Activated CD4-positive, alpha-beta T cell treated with anti-CD3 and anti-CD28 coated beads for 36 hours (primary cell): Measurements from ENCODE around the gene MCEMP1. TPM values are rescaled to one million over a fixed set of nuclear protein-coding genes. Genes with fewer than 3 reads are reported as not detected.

Source experiments
- ATAC-seq: fragments of 200-7000 bp; cut with Tn5 transposase; one replicate; pipeline ENCODE4 v1.10.0; 2021; ENCODE audit warnings: mild to moderate bottlenecking, moderate library complexity
- CTCF ChIA-PET: fragments of 350-600 bp; sonication (Branson Sonifier 250); formaldehyde crosslinking; loops from one replicate; lab custom pipeline; 2021; ENCODE audit warnings: antibody characterized with exemption; lab: Charles Lee
- POLR2A ChIA-PET: fragments of 350-600 bp; sonication (Branson Sonifier 250); formaldehyde crosslinking; loops from one replicate; lab custom pipeline; 2021; ENCODE audit warnings: antibody characterized with exemption, inconsistent platforms; lab: Charles Lee
- DNase-seq: peaks from one replicate; pipeline ENCODE4 v3.0.0-alpha.2; 2020
- H3K27ac Mint-ChIP-seq: one replicate; pipeline ENCODE4 v1.8.0; 2021; ENCODE audit warnings: mixed read lengths
- H3K27me3 Mint-ChIP-seq: one replicate; pipeline ENCODE4 v1.8.0; 2021; ENCODE audit warnings: mixed read lengths
- H3K36me3 Mint-ChIP-seq: one replicate; pipeline ENCODE4 v1.8.0; 2021; ENCODE audit warnings: low read depth, mixed read lengths
- H3K4me1 Mint-ChIP-seq: one replicate; pipeline ENCODE4 v1.8.0; 2021; ENCODE audit warnings: mixed read lengths
- H3K4me3 Mint-ChIP-seq: one replicate; pipeline ENCODE4 v1.8.0; 2021; ENCODE audit warnings: mild to moderate bottlenecking, moderate library complexity, mixed read lengths
- H3K9me3 Mint-ChIP-seq: one replicate; pipeline ENCODE4 v1.8.0; 2021; ENCODE audit warnings: low read depth, mixed read lengths
- intact Hi-C, 2 experiments: fragments of 100-400 bp; cut with DNase I in 1 of 2; cut with micrococcal nuclease in 1 of 2; formaldehyde crosslinking; loops; one replicate each; pipeline versions ENCODE4 v1.14.2 to v1.15.1; 2022 to 2024; cut with DNase I, micrococcal nuclease
- total RNA-seq, 2 experiments: library from RNA; stranded (reverse); gene quantifications; one replicate each; pipeline ENCODE4 v1.2.3, GENCODE V29; 2021

MCEMP1 gene
- total RNA-seq, 2 experiments from 2014 or later, result not detected

DNA sequence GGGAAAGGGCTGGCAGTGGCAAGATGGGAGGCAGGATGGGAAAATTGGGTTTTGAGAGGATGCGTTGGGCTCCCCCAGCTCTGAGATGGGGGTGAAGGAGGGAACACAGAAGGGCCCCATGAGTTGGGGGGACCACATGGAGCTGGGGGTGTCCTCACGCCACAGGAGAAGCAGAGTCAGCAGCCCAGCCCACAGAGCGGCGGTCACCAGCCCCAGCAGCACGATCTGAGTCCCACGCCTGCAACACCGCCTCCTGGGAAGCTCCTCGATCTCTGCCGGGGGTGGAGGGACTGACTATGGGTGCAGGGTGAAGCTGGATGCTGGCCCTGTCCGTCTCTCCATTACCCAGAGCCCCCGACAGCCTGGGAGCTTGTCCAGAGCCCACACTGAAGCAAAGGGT lies 21.7 kb downstream of the MCEMP1 start:
- peaks cover 13% of the 10 kb centered on the region for H3K27me3 Mint-ChIP-seq
- no peak for ATAC-seq
- POLR2A ChIA-PET, result no interaction called here
- peaks cover 18% of the 10 kb centered on the region for H3K4me1 Mint-ChIP-seq
- CTCF ChIA-PET, result interaction anchor here (0.6 to 2.6 kb wide), 9 partner anchors 10 to 694 kb away, joined by 3 to 9 read pairs (median 3); partner anchors contain the start of gene TRAPPC5
- intact Hi-C loops, result loop anchor here in 1 of 2 experiments (2.0 kb wide), 2 partner anchors 52 to 74 kb away; no protein-coding TSS in a partner anchor
- no peaks in the 10 kb centered on the region for H3K36me3 Mint-ChIP-seq
- H3K9me3 Mint-ChIP-seq, result no peaks in the 10 kb centered on the region
- H3K4me3 Mint-ChIP-seq, result peak overlapping the region; percentile 46
- no peak overlapping the region for H3K27ac Mint-ChIP-seq
- DNase-seq, result no peak

DNA sequence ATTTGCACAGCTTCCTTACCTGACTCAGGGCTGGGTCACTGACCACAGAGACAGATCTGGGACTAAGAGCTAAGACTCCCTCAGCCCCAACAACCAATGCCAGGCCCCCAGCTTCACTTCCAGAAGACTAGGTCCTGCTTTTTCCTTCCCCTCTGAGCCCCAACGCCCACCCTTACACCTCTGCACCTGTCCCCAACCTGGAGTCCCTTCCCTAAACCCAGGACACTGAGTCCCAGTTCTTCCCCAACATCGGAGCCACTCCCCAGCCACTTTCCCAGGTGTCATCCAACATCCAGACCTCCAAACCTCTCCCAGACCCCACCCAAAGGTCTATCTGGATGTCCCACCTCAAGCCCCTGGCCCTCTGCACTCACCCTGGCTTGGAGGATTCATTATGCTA lies 22.1 kb downstream of the MCEMP1 start:
- H3K4me1 Mint-ChIP-seq, result peaks cover 22% of the 10 kb centered on the region
- H3K4me3 Mint-ChIP-seq, result peak overlapping the region; percentile 46
- ATAC-seq, result no peak
- intact Hi-C loops, result loop anchor here in 1 of 2 experiments (2.0 kb wide), 2 partner anchors 52 to 74 kb away; no protein-coding TSS in a partner anchor
- ChIA-PET POLR2A (no interaction called here), CTCF (interaction anchor here (0.6 to 2.6 kb wide), 6 partner anchors 10 to 694 kb away, joined by 3 to 9 read pairs (median 4); partner anchors contain the start of gene TRAPPC5)
- no peaks in the 10 kb centered on the region for H3K36me3 Mint-ChIP-seq
- H3K9me3 Mint-ChIP-seq, result no peaks in the 10 kb centered on the region
- H3K27me3 Mint-ChIP-seq, result peaks cover 13% of the 10 kb centered on the region
- H3K27ac Mint-ChIP-seq, result peak overlapping the region; percentile 39
- no peak for DNase-seq

DNA sequence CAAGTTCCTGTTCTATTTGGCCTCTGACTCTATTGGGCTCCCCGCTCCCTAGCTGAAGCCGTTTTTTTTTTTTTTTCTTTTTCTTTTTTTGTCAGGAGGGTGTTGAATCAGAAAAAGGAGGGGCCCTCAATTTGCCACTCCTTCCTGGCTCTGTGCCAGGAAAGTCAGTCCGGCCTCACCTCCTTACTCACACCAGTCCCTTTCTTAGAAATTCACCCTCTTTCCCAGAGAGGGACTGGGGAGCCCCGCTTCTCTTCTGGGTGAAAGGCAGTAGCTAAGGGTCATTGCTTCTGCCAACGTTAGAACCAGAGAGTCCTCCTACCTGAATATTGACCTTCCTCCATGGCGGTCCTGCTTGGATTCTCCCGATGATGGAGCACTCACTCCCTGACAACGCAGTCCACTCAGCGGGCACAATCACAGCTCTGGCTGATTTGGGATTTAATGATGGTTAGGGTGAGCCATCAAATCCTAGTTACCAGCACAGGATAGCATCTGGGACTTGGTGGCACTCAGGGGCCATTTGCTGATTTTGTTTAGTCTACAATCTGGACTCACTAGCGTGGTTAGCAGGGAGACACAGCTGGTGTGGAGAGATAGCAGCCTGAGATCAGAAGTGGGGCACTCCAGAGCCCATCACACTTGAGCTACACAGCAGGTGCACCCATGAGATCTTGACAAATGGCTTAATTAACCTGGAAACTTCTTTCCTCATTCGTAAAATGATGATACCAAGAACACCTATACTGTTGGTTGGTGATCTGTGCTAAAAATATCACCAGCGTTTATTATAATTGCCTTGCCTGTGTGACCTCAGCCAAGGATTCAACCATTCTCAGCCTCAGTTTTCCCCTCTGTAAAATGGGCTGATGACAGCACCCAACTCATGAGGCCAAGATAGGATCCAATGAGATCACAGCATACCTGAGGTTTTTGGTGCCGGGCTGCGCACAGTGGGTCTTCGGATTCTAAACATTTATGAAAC lies 22.8 kb downstream of the MCEMP1 start:
- CTCF ChIA-PET, result interaction anchor here (0.6 to 1.5 kb wide), 4 partner anchors 19 to 132 kb away, joined by 3 to 4 read pairs (median 4); partner anchors contain the start of gene TRAPPC5
- peaks cover 13% of the 10 kb centered on the region for H3K27me3 Mint-ChIP-seq
- peaks cover 23% of the 10 kb centered on the region for H3K4me1 Mint-ChIP-seq
- peak overlapping the region; percentile 39 for H3K27ac Mint-ChIP-seq
- H3K36me3 Mint-ChIP-seq, result no peaks in the 10 kb centered on the region
- ATAC-seq, result peak; percentile 78
- POLR2A ChIA-PET, result no interaction called here
- peak; percentile 80 for DNase-seq
- no peaks in the 10 kb centered on the region for H3K9me3 Mint-ChIP-seq
- H3K4me3 Mint-ChIP-seq, result peak overlapping the region; percentile 46
- intact Hi-C loops, result loop anchor here (2.0 to 5.0 kb wide), 3 partner anchors 38 to 73 kb away; no protein-coding TSS in a partner anchor

DNA sequence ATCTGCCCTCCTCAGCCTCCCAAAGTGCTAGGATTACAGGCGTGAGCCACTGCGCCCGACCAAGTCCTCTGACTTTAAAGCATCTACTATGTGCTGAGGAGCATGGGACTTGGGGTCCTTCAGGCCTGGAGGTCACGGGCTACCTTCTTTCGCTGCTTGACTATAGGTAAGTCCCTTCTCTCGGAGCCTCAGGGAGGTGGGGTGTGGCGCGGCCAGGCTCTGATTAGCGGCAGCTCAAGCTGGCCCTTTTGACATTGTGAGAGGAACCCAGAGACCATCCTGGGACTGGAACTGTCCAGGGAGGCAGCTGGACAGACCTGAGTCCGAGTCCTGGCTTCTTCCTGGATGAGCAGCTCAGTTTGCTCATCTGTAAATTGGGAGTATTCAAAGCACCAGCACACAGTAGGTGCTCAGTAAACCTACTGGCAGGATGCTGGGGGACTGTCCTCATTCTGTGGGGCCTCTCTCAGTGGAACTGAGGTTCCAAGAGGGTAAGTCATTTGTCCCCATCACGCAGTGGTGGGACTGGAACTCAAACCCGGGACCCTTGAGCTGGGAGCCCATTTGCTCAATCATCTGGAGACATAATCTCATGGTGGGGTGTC lies 24.3 kb downstream of the MCEMP1 start:
- Mint-ChIP-seq H3K27me3 (peaks cover 11% of the 10 kb centered on the region), H3K4me1 (peaks cover 37% of the 10 kb centered on the region), H3K4me3 (no peak overlapping the region), H3K9me3 (no peaks in the 10 kb centered on the region), H3K36me3 (no peaks in the 10 kb centered on the region), H3K27ac (no peak overlapping the region)
- intact Hi-C loops, result loop anchor here in 1 of 2 experiments (5.0 kb wide), 1 partner anchor 36 kb away; no protein-coding TSS in a partner anchor
- POLR2A ChIA-PET, result no interaction called here
- ATAC-seq (no peak), DNase-seq (no peak)
- CTCF ChIA-PET, result interaction anchor here (0.6 to 1.5 kb wide), 3 partner anchors 133 to 281 kb away, joined by 3 to 4 read pairs (median 3); partner anchors contain the start of gene TIMM44

DNA sequence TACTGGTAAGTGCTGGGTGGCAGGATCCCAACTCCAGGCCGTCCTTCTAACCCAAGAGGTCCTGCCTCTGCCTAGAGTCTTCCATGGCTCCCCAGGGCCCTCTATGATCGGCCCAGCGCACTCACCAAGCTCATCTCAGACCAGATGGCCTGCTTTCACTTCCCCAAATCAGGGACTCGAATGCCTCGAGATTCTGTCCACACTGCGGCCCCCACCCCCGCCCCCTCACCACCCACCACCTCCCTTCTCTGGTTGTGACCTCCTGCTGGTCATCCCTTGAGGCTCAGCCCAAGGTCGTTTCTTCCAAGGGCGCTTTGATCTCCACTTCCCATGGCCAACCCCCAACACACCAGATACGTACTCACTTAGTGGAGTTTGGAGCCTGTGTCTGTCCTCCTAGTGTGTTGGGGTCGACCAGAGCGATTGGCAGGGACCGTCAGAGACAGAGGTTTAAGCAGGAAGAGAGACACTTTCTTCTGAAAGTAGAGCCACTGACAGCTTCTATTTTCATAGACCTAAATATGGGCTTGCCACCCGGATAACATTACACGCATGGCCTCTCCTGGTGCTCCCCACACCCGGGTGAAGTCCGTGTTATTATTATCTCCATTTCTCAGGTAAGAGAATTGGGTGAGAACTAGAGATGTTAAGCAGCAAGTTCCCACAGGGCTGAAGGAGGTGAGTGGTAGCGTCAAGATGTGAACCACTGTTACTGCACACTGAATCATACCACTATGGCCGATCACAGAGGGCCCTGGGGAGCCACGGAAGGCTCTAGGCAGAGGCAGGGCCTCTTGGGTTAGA lies 25.0 kb downstream of the MCEMP1 start, which contains the start of gene FCER2:
TSS of gene FCER2 (minus strand) at position 478 of the 804 bp plus-strand sequence. CDS start 2,371 bp downstream, outside the sequence.
- ChIA-PET CTCF (interaction anchor here (0.6 kb wide), 2 partner anchors 242 to 281 kb away, joined by 3 read pairs; partner anchors contain the start of gene TIMM44), POLR2A (no interaction called here)
- no peaks in the 10 kb centered on the region for H3K36me3 Mint-ChIP-seq
- intact Hi-C loops, result loop anchor here in 1 of 2 experiments (5.0 kb wide), 1 partner anchor 35 kb away; no protein-coding TSS in a partner anchor
- no peak for ATAC-seq
- peaks cover 44% of the 10 kb centered on the region for H3K4me1 Mint-ChIP-seq
- H3K27ac Mint-ChIP-seq, result peak within 1 kb of the TSS; percentile 38
- H3K9me3 Mint-ChIP-seq, result no peaks in the 10 kb centered on the region
- peaks cover 8% of the 10 kb centered on the region for H3K27me3 Mint-ChIP-seq
- DNase-seq, result no peak
- no peak within 1 kb of the TSS for H3K4me3 Mint-ChIP-seq

DNA sequence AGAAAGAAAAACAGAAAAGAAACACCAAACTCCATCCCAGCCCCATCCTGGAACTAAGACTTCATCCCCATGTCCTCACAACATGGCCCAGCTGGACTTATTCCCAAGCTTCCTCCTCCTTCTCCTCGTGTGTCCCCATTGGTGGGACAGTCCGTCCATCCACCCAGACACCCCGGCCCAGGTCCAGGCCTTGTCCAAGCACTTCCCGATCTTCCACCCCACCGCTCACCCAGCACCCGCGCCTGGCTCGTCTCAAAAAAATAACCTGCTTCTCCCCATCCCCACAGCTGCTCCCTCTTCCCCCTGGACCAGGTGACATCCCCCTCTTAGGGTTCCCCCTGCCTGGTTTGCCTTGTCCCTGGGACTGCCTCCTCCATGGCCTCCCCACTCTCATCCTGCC lies 26.4 kb downstream of the MCEMP1 start:
- no peaks in the 10 kb centered on the region for H3K36me3 Mint-ChIP-seq
- H3K27ac Mint-ChIP-seq, result no peak overlapping the region
- H3K9me3 Mint-ChIP-seq, result no peaks in the 10 kb centered on the region
- DNase-seq (no peak), ATAC-seq (no peak)
- POLR2A ChIA-PET, result no interaction called here
- no peak overlapping the region for H3K4me3 Mint-ChIP-seq
- H3K27me3 Mint-ChIP-seq, result peaks cover 5% of the 10 kb centered on the region
- intact Hi-C loops, result loop anchor here in 1 of 2 experiments (5.0 kb wide), 1 partner anchor 34 kb away; no protein-coding TSS in a partner anchor
- peaks cover 50% of the 10 kb centered on the region for H3K4me1 Mint-ChIP-seq
- CTCF ChIA-PET, result no interaction called here

DNA sequence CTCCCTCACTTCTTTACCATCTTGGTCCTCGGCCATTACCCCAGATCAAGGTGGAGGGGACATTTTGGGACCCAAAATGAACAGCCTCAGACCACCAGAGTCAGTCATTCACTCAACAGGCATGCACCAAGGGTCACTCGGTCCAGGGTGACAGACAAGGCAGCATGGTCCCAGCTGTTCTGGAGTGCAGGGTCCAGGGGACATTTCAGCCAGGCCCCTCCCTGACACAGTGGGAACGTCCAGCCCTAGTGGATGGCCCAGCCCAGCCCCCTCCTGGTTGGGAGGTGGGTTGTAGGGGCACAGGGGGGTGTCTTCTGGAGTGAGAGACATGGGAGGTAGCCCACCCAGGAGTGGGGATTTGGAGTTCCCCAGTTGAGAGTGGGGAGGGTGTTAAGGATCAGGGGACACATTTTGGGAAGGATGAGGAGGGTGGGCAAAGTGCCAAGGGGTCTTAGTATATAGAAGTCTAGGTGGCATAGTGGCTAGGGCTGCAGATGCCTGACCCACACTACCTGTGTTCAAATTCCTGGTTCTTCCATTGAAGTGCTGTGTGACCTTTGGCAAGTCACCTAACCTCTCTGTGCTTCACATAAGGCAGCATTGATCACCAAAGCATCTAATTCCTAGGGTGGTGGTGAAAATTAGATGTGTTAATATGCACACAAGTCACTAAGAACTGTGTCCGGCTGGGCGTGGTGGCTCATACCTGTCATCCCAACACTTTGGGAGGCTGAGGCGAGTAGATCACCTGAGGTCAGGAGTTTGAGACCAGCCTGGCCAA lies 27.6 kb downstream of the MCEMP1 start:
- Mint-ChIP-seq H3K27me3 (no peaks in the 10 kb centered on the region), H3K36me3 (no peaks in the 10 kb centered on the region), H3K9me3 (no peaks in the 10 kb centered on the region), H3K4me1 (peaks cover 45% of the 10 kb centered on the region), H3K27ac (no peak overlapping the region), H3K4me3 (no peak overlapping the region)
- DNase-seq (no peak), ATAC-seq (no peak)
- POLR2A ChIA-PET, result interaction anchor here (0.7 kb wide), 2 partner anchors 18 to 136 kb away, joined by 3 read pairs; no protein-coding TSS in a partner anchor
- CTCF ChIA-PET, result interaction anchor here (2.2 kb wide), 1 partner anchor 137 kb away, joined by 8 read pairs; no protein-coding TSS in a partner anchor
- intact Hi-C loops, result loop anchor here (1.0 to 5.0 kb wide), 3 partner anchors 33 to 103 kb away; no protein-coding TSS in a partner anchor

DNA sequence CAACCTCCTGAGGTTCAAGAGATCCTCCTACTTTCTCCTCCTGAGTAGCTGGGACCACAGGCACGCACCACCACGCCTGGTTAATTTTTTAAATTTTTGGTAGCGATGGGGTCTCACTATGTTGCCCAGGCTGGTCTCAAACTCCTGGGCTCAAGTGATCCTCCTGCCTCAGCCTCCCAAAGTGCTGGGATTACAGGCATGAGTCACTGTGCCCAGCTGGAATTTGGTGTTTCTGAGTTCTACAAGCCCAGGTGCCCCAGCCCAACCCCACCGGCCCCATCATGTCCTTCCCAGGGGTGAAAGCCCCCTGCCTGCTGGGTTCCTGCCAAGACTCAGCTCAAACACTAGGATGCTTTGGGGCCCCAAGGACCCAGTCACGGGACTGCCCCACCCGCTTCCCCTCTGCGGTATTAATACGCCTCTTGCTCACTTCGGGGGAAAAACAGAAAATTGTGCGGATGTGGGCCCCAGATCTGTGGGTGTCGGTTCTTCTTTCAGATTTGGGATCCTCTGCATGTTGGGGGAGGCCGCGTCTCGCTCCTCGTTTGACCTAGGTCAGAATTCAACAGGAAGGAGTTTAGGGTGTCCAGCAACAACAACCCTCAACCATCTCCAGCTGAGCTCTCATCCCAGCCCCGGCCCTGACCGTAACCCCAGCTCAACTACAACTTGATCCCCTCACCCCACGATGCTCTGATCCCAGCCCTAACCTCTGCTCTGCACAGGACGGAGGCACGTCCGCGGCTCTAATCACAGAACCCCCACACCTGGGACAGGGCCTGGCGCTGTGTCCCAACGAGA lies 28.7 kb downstream of the MCEMP1 start:
- Mint-ChIP-seq H3K4me1 (peaks cover 40% of the 10 kb centered on the region), H3K27ac (peak overlapping the region; percentile 80), H3K36me3 (no peaks in the 10 kb centered on the region), H3K9me3 (no peaks in the 10 kb centered on the region), H3K27me3 (no peaks in the 10 kb centered on the region), H3K4me3 (no peak overlapping the region)
- ATAC-seq, result peak; percentile 94
- peak; percentile 88 for DNase-seq
- intact Hi-C loops, result loop anchor here (1.0 to 5.0 kb wide), 2 partner anchors 47 to 102 kb away; no protein-coding TSS in a partner anchor
- ChIA-PET POLR2A (interaction anchor here (0.7 kb wide), 1 partner anchor 27 kb away, joined by 4 read pairs; no protein-coding TSS in a partner anchor), CTCF (interaction anchor here (1.0 to 2.2 kb wide), 2 partner anchors 94 to 138 kb away, joined by 4 to 8 read pairs; no protein-coding TSS in a partner anchor)
